GM18867 (cell line): Measurements from ENCODE around the gene AMACR.

Experiments used
- ATAC-seq: cut with Tn5 transposase; IDR thresholded peaks from one replicate; pipeline ENCODE4 v1.9.1; 2021; ENCODE audit warnings: mild to moderate bottlenecking, moderate library complexity; ENCODE audit not compliant: unreplicated experiment

Gene AMACR

GRCh38 chr5:34009610-34010009, 1.8 kb upstream of the AMACR start:
- ATAC-seq = no peak

- no peak for ATAC-seq
Observed at GRCh38 chr5:34008802-34009201, 952 bp upstream of the AMACR start.

GRCh38 chr5:34007201-34007620, 639 bp downstream of the AMACR start:
- no peak for ATAC-seq

GRCh38 chr5:34005681-34006080, 2.2 kb downstream of the AMACR start:
- ATAC-seq = no peak

- no peak for ATAC-seq
Observed at GRCh38 chr5:34005211-34005610, 2.6 kb downstream of the AMACR start.

GRCh38 chr5:34003941-34004340, 3.9 kb downstream of the AMACR start:
- no peak for ATAC-seq

GRCh38 chr5:34002629-34003328, 5.1 kb downstream of the AMACR start:
- ATAC-seq = no peak

- ATAC-seq = no peak
Observed at GRCh38 chr5:34001241-34001841, 6.5 kb downstream of the AMACR start.

- no peak for ATAC-seq
Observed at GRCh38 chr5:33999978-34000377, 7.9 kb downstream of the AMACR start.

GRCh38 chr5:33997331-33997983, 10.4 kb downstream of the AMACR start:
- peak; percentile 72 for ATAC-seq

- ATAC-seq = no peak
Observed at GRCh38 chr5:33995865-33996264, 12.0 kb downstream of the AMACR start.

GRCh38 chr5:33994845-33995244, 13.0 kb downstream of the AMACR start:
- no peak for ATAC-seq

- ATAC-seq = no peak
Observed at GRCh38 chr5:33992864-33993263, 15.0 kb downstream of the AMACR start.

GRCh38 chr5:33985447-33985846, 22.4 kb downstream of the AMACR start:
- ATAC-seq = no peak

- no peak for ATAC-seq
Observed at GRCh38 chr5:33984671-33985124, 23.2 kb downstream of the AMACR start, which contains the start of gene SLC45A2. SLC45A2 (minus strand) TSS chr5:33984693; CDS start chr5:33984583, 110 bp downstream.

- ATAC-seq = no peak
Observed at GRCh38 chr5:33984178-33984577, 23.7 kb downstream of the AMACR start.

- no peak for ATAC-seq
Observed at GRCh38 chr5:33981408-33982162, 26.3 kb downstream of the AMACR start.

- no peak for ATAC-seq
Observed at GRCh38 chr5:33980030-33980429, 27.8 kb downstream of the AMACR start.

- ATAC-seq = no peak
Observed at GRCh38 chr5:33978306-33978705, 29.5 kb downstream of the AMACR start.

GRCh38 chr5:33976307-33976706, 31.5 kb downstream of the AMACR start:
- no peak for ATAC-seq

GRCh38 chr5:33975852-33976251, 32.0 kb downstream of the AMACR start:
- ATAC-seq = no peak
